HepG2 (cell line): Measurements from ENCODE around the gene ACCS. TPM values are rescaled to one million over a fixed set of nuclear protein-coding genes. Genes with fewer than 3 reads are reported as not detected.

Experiments
- ATAC-seq: fragments of 200-7000 bp; cut with Tn5 transposase; 3 replicates; pipeline ENCODE4 v1.9.1; 2020; ENCODE audit warnings: mild to moderate bottlenecking, moderate library complexity
- BruUV-seq: library from RNA; stranded (reverse); fragments of 400-500 nt; replicated peaks from 2 replicates; lab custom pipeline; 2021; lab: Mats Ljungman, UMichigan
- CTCF ChIA-PET: fragments of 300-600 bp; formaldehyde crosslinking; extraction: SDS; loops from one replicate; lab custom pipeline; 2021; ENCODE audit warnings: low total read pairs, inconsistent platforms, low intra/inter-chr PET ratio; lab: Yijun Ruan, JAX
- POLR2A ChIA-PET: fragments of 350-600 bp; sonication (Branson Sonifier 250); formaldehyde crosslinking; loops from one replicate; lab custom pipeline; 2020; ENCODE audit warnings: antibody characterized with exemption, inconsistent platforms; lab: Yijun Ruan, JAX
- DNase-seq: peaks from one replicate; pipeline ENCODE4 v3.0.0-alpha.2; 2015; ENCODE audit warnings: low spot score
- FAIRE-seq: peaks from 3 replicates; lab custom pipeline; 2011; peaks lifted over from hg19 to GRCh38; lab: Jason Lieb, UNC
- H2AFZ ChIP-seq: one replicate; pipeline ENCODE4 v1.6.1; 2011; ENCODE audit warnings: low read length, inconsistent platforms
- H3K27ac ChIP-seq: fragments of 300-600 bp; 3 replicates; pipeline ENCODE4 v1.8.0; 2011; ENCODE audit warnings: mixed run types, mild to moderate bottlenecking, mixed read lengths, low read length, inconsistent platforms; ENCODE audit not compliant: insufficient read depth; ENCODE audit errors: extremely low read length
- H3K27me3 ChIP-seq, 2 experiments: fragments of 200-600 bp in 1 of 2; 2 replicates in 1 of 2; 3 replicates in 1 of 2; pipeline versions ENCODE4 v1.6.0 to v1.8.0; 2011; ENCODE audit warnings: low read length in 2 of 2, mild to moderate bottlenecking in 2 of 2, moderate library complexity in 2 of 2, inconsistent platforms in 1 of 2; ENCODE audit not compliant: insufficient read depth in 2 of 2, control insufficient read depth in 1 of 2
- H3K36me3 ChIP-seq, 2 experiments: fragments of 200-600 bp in 1 of 2; replicated peaks in 1 of 2; 2 replicates in 1 of 2; 3 replicates in 1 of 2; pipeline versions ENCODE4 v1.5.1 to v1.8.0; 2011; ENCODE audit warnings: low read length in 2 of 2, inconsistent platforms in 1 of 2; ENCODE audit not compliant: insufficient read depth in 2 of 2, control insufficient read depth in 1 of 2
- H3K4me1 ChIP-seq: 2 replicates; pipeline ENCODE4 v1.5.1; 2012; ENCODE audit warnings: low read length, inconsistent platforms; ENCODE audit not compliant: insufficient read depth
- H3K4me2 ChIP-seq: 2 replicates; pipeline ENCODE4 v1.6.0; 2011; ENCODE audit warnings: low read depth, low read length, inconsistent platforms
- H3K4me3 ChIP-seq, 3 experiments: fragments of 200-600 bp in 1 of 3; sonication (generic), shearing (Covaris generic) in 1 of 3; replicated peaks in 1 of 3; 2 replicates each; pipeline ENCODE4 v1.5.1; 2011 to 2016; ENCODE audit warnings: low read length in 3 of 3, inconsistent platforms in 2 of 3, low read depth in 2 of 3, mild to moderate bottlenecking in 2 of 3, control low read depth in 1 of 3, mixed read lengths in 1 of 3; ENCODE audit not compliant: insufficient read depth in 1 of 3
- H3K79me2 ChIP-seq: one replicate; pipeline ENCODE4 v1.6.1; 2011; ENCODE audit warnings: low read length, inconsistent platforms; ENCODE audit not compliant: insufficient read depth
- H3K9ac ChIP-seq: 2 replicates; pipeline ENCODE4 v1.6.0; 2011; ENCODE audit warnings: mild to moderate bottlenecking, low read depth, low read length, inconsistent platforms; ENCODE audit not compliant: insufficient read depth
- H3K9me3 ChIP-seq: 2 replicates; pipeline ENCODE4 v1.5.1; 2012; ENCODE audit warnings: mild to moderate bottlenecking, low read length
- H4K20me1 ChIP-seq: 2 replicates; pipeline ENCODE4 v1.6.0; 2011; ENCODE audit warnings: inconsistent platforms, mild to moderate bottlenecking, low read length, moderate library complexity; ENCODE audit not compliant: insufficient read depth
- CBX2 ChIP-seq, 2 experiments: fragments of 200-600 bp in 1 of 2; sonication (generic); formaldehyde crosslinking in 1 of 2; IDR thresholded peaks; 2 replicates each; pipeline versions ENCODE4 v1.7.0 to v1.8.1; 2018 to 2022; ENCODE audit warnings: low read depth in 2 of 2, low read length in 1 of 2, mild to moderate bottlenecking in 1 of 2, missing genetic modification reagents in 1 of 2
- CREB1 ChIP-seq, 2 experiments: fragments of 450-650 bp in 1 of 2; IDR thresholded peaks; 2 replicates each; pipeline ENCODE4 v1.6.1; 2016 to 2017; ENCODE audit warnings: control low read depth in 1 of 2, mild to moderate bottlenecking in 1 of 2, missing compliant biosample characterization in 1 of 2, missing genetic modification characterization in 1 of 2
- MED1 ChIP-seq: sonication (generic); formaldehyde crosslinking; IDR thresholded peaks from 2 replicates; pipeline ENCODE4 v1.4.0; 2020; ENCODE audit warnings: missing genetic modification reagents
- NBN ChIP-seq: fragments of 450-650 bp; conservative IDR thresholded peaks from 2 replicates; pipeline ENCODE4 v1.6.1; 2017
- ZNF337 ChIP-seq: sonication (generic); formaldehyde crosslinking; IDR thresholded peaks from 2 replicates; pipeline ENCODE4 v1.5.1; 2020; ENCODE audit warnings: missing genetic modification reagents, low read depth, mild to moderate bottlenecking, borderline replicate concordance
- ZNF367 ChIP-seq: sonication (generic); formaldehyde crosslinking; IDR thresholded peaks from 2 replicates; pipeline ENCODE4 v1.4.0; 2020; ENCODE audit warnings: missing genetic modification reagents, borderline replicate concordance
- ZNF569 ChIP-seq: sonication (generic); formaldehyde crosslinking; IDR thresholded peaks from 2 replicates; pipeline ENCODE4 v1.5.0; 2020; ENCODE audit warnings: mild to moderate bottlenecking, missing genetic modification reagents, moderate library complexity, borderline replicate concordance
- ZNF670 ChIP-seq: sonication (generic); formaldehyde crosslinking; IDR thresholded peaks from 2 replicates; pipeline ENCODE4 v1.8.0; 2022; ENCODE audit warnings: mild to moderate bottlenecking, missing genetic modification reagents, borderline replicate concordance
- ZNF766 ChIP-seq: sonication (generic); formaldehyde crosslinking; IDR thresholded peaks from 2 replicates; pipeline ENCODE4 v1.5.0; 2020; ENCODE audit warnings: missing genetic modification reagents, borderline replicate concordance
- ZSCAN22 ChIP-seq: sonication (generic); formaldehyde crosslinking; IDR thresholded peaks from 2 replicates; pipeline ENCODE4 v1.4.0; 2020; ENCODE audit warnings: mild to moderate bottlenecking, missing genetic modification reagents
- WGBS: methylation state at CpG from one replicate; pipeline ENCODE4 v1.1.6; 2017; ENCODE audit warnings: low lambda C conversion rate; 5-methylcytosine and 5-hydroxymethylcytosine counted together
- in situ Hi-C: cut with HindIII; loops from 2 replicates; pipeline ENCODE4 v1.10.0; 2017; ENCODE audit warnings: low pct_unique_long_range_greater_than_20kb; ENCODE audit not compliant: extremely low pct_ligation_motif_present
- intact Hi-C: fragments of 100-400 bp; cut with micrococcal nuclease; formaldehyde crosslinking; loops from one replicate; pipeline ENCODE4 v1.10.0; 2022; ENCODE audit not compliant: unreplicated experiment
- polyA plus RNA-seq, 8 experiments: library from polyadenylated mRNA; depleted of rRNA in 3 of 8; stranded (reverse) in 7 of 8; unstranded in 1 of 8; fragments of >200 nt; fragmentation: Illumina TruSeq in 4 of 8; extraction: Trizol in 4 of 8; gene quantifications; 2 replicates each; pipeline versions ENCODE4 v1.2.1 to v1.2.3, GENCODE V29; 2011 to 2016; ENCODE audit warnings: low read depth in 4 of 8, missing spikeins in 1 of 8, mixed read lengths in 1 of 8; ENCODE audit not compliant: insufficient read depth in 1 of 8
- total RNA-seq, 5 experiments: library from RNA; depleted of rRNA; stranded (reverse); fragments of >200 nt; fragmentation: Illumina TruSeq; extraction: Trizol; gene quantifications; 2 replicates each; pipeline ENCODE4 v1.2.3, GENCODE V29; 2016; ENCODE audit warnings: low read depth in 1 of 5
- TF ChIP-seq, protein P1 (sequence below): sonication (generic); formaldehyde crosslinking; IDR thresholded peaks from 2 replicates; pipeline ENCODE4 v1.4.0; 2020; ENCODE audit warnings: missing genetic modification reagents
- TF ChIP-seq, protein P2 (sequence below): IDR thresholded peaks from 2 replicates; pipeline ENCODE4 v1.6.1; 2016; ENCODE audit warnings: low read depth
- TF ChIP-seq, protein P3 (sequence below): sonication (generic); formaldehyde crosslinking; IDR thresholded peaks from 2 replicates; pipeline ENCODE4 v1.4.0; 2020; ENCODE audit warnings: missing genetic modification reagents
- TF ChIP-seq, protein P4 (sequence below): sonication (generic); formaldehyde crosslinking; IDR thresholded peaks from 2 replicates; pipeline ENCODE4 v1.9.0; 2022; ENCODE audit warnings: low read depth, missing genetic modification reagents

Gene ACCS
- total and polyA plus RNA-seq, 2 of the 13 experiments (the other 11 are each of a cell fraction or from before 2014, with no cell fraction given): 0.55 to 0.59 TPM

DNA sequence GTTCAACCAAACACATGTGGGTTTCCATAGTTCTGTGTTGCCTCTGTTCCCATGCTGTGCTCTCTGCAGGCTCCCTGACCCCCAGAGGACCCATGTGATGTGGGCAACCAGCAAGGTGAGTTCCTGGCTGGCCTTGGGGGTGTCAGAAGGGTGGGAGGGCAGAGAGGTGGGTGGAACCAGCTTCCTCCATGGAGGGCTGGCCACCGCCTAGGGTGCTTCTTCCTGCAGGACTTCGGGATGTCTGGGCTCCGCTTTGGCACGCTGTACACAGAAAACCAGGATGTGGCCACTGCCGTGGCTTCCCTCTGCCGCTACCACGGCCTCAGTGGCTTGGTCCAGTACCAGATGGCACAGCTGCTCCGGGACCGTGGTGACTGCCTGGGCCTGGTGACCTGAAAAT, 14.9 kb downstream of the ACCS start:
- no peak for ATAC-seq
- intact Hi-C loops (no loop called here), in situ Hi-C loops (no loop called here)
- H3K9ac ChIP-seq: no peak overlapping the region
- no peak overlapping the region for H3K27ac ChIP-seq
- 13% methylated on average over 3 of the region's 9 CpGs for WGBS
- peaks cover 13% of the 10 kb centered on the region for H3K4me1 ChIP-seq
- no peaks in the 10 kb centered on the region for H3K79me2 ChIP-seq
- BruUV-seq: no TSS peak
- no peak overlapping the region for H2AFZ ChIP-seq
- no peak overlapping the region for H3K4me2 ChIP-seq
- no peaks in the 10 kb centered on the region for H3K36me3 ChIP-seq
- no peak for FAIRE-seq
- H3K9me3 ChIP-seq: no peaks in the 10 kb centered on the region
- ChIA-PET POLR2A (no interaction called here), CTCF (no interaction called here)
- no peak for DNase-seq
- H3K27me3 ChIP-seq: peaks cover 1 to 10% of the 10 kb centered on the region in 2 experiments; a peak in 3 of 5 replicates
- no peak overlapping the region for H3K4me3 ChIP-seq
- no peaks in the 10 kb centered on the region for H4K20me1 ChIP-seq
- no peak for TF ChIP-seq ZNF670 (CRISPR knock-in tag)
- no peak for TF ChIP-seq NBN
- TF ChIP-seq MED1 (CRISPR knock-in tag): no peak
- no peak for TF ChIP-seq ZNF569
- TF ChIP-seq, protein P1, sequence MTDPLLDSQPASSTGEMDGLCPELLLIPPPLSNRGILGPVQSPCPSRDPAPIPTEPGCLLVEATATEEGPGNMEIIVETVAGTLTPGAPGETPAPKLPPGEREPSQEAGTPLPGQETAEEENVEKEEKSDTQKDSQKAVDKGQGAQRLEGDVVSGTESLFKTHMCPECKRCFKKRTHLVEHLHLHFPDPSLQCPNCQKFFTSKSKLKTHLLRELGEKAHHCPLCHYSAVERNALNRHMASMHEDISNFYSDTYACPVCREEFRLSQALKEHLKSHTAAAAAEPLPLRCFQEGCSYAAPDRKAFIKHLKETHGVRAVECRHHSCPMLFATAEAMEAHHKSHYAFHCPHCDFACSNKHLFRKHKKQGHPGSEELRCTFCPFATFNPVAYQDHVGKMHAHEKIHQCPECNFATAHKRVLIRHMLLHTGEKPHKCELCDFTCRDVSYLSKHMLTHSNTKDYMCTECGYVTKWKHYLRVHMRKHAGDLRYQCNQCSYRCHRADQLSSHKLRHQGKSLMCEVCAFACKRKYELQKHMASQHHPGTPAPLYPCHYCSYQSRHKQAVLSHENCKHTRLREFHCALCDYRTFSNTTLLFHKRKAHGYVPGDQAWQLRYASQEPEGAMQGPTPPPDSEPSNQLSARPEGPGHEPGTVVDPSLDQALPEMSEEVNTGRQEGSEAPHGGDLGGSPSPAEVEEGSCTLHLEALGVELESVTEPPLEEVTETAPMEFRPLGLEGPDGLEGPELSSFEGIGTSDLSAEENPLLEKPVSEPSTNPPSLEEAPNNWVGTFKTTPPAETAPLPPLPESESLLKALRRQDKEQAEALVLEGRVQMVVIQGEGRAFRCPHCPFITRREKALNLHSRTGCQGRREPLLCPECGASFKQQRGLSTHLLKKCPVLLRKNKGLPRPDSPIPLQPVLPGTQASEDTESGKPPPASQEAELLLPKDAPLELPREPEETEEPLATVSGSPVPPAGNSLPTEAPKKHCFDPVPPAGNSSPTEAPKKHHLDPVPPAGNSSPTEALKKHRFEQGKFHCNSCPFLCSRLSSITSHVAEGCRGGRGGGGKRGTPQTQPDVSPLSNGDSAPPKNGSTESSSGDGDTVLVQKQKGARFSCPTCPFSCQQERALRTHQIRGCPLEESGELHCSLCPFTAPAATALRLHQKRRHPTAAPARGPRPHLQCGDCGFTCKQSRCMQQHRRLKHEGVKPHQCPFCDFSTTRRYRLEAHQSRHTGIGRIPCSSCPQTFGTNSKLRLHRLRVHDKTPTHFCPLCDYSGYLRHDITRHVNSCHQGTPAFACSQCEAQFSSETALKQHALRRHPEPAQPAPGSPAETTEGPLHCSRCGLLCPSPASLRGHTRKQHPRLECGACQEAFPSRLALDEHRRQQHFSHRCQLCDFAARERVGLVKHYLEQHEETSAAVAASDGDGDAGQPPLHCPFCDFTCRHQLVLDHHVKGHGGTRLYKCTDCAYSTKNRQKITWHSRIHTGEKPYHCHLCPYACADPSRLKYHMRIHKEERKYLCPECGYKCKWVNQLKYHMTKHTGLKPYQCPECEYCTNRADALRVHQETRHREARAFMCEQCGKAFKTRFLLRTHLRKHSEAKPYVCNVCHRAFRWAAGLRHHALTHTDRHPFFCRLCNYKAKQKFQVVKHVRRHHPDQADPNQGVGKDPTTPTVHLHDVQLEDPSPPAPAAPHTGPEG: no peak
- no peak for TF ChIP-seq ZNF337 (CRISPR knock-in tag)
- TF ChIP-seq ZNF766 (CRISPR knock-in tag): no peak
- TF ChIP-seq, protein P2, sequence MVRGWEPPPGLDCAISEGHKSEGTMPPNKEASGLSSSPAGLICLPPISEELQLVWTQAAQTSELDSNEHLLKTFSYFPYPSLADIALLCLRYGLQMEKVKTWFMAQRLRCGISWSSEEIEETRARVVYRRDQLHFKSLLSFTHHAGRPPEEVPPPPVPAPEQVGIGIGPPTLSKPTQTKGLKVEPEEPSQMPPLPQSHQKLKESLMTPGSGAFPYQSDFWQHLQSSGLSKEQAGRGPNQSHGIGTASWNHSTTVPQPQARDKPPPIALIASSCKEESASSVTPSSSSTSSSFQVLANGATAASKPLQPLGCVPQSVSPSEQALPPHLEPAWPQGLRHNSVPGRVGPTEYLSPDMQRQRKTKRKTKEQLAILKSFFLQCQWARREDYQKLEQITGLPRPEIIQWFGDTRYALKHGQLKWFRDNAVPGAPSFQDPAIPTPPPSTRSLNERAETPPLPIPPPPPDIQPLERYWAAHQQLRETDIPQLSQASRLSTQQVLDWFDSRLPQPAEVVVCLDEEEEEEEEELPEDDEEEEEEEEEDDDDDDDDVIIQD: no peak
- TF ChIP-seq CBX2 (IDR thresholded peaks at IDR 0.05; ENCODE audit: low read depth, low read length): no peak
- no peak for TF ChIP-seq CBX2 (CRISPR knock-in tag; IDR thresholded peaks at IDR 0.05; ENCODE audit: low read depth)
- no peak for TF ChIP-seq ZSCAN22 (CRISPR knock-in tag)
- TF ChIP-seq CREB1 (IDR thresholded peaks at IDR 0.05): no peak
- TF ChIP-seq CREB1 (CRISPR knock-in tag; IDR thresholded peaks at IDR 0.05): no peak
- TF ChIP-seq, protein P3, sequence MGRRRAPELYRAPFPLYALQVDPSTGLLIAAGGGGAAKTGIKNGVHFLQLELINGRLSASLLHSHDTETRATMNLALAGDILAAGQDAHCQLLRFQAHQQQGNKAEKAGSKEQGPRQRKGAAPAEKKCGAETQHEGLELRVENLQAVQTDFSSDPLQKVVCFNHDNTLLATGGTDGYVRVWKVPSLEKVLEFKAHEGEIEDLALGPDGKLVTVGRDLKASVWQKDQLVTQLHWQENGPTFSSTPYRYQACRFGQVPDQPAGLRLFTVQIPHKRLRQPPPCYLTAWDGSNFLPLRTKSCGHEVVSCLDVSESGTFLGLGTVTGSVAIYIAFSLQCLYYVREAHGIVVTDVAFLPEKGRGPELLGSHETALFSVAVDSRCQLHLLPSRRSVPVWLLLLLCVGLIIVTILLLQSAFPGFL (CRISPR knock-in tag): no peak
- TF ChIP-seq, protein P4, sequence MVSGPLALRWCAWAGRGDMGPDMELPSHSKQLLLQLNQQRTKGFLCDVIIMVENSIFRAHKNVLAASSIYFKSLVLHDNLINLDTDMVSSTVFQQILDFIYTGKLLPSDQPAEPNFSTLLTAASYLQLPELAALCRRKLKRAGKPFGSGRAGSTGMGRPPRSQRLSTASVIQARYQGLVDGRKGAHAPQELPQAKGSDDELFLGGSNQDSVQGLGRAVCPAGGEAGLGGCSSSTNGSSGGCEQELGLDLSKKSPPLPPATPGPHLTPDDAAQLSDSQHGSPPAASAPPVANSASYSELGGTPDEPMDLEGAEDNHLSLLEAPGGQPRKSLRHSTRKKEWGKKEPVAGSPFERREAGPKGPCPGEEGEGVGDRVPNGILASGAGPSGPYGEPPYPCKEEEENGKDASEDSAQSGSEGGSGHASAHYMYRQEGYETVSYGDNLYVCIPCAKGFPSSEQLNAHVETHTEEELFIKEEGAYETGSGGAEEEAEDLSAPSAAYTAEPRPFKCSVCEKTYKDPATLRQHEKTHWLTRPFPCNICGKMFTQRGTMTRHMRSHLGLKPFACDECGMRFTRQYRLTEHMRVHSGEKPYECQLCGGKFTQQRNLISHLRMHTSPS (CRISPR knock-in tag): no peak
- TF ChIP-seq ZNF367 (CRISPR knock-in tag): no peak
